SH-SY5Y (cell line): ENCODE measurements around the gene GDAP1L1.

Source experiments
- GATA2 ChIP-seq: IDR thresholded peaks from 2 replicates; pipeline ENCODE4 v1.6.1; 2011; ENCODE audit warnings: mild to moderate bottlenecking, low read depth, low read length
- GATA3 ChIP-seq: IDR thresholded peaks from 2 replicates; pipeline ENCODE4 v1.6.1; 2011; ENCODE audit warnings: low read depth, mild to moderate bottlenecking, low read length, moderate library complexity

DNA sequence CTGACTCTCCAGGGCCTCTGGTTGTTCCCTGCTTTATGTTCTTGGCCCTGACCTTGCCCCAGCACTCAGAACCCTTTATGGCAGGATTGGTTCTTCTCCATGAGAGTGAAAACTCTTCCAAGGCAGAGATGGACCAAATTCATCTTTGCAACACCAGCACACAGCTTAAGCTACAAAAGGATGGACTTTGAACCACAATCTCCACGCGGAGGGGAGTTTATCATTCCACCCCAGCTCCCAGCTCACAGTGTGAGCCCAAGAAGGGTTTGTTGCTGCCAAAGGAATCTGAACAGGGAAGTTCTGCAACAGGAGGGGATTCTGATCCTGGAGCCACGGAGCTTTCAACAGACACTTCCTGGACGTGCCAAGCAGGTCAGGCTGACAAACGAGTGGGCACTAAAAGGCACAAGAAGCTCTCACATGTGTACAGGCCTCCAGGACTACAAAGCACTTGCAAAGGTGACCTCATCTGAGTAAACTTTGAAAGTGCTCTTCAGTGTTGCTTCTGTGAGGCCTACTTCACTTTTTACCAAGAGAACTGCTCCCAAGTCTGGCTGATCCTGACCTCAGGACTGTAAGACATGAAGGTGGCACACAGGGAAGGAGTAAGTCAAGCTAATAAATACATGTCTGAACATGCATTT, 55.0 kb downstream of the GDAP1L1 start:
- TF ChIP-seq GATA3, result no peak
- TF ChIP-seq GATA2, result no peak
